ENCODE results near the gene FNDC7.

FNDC7 gene

DNA sequence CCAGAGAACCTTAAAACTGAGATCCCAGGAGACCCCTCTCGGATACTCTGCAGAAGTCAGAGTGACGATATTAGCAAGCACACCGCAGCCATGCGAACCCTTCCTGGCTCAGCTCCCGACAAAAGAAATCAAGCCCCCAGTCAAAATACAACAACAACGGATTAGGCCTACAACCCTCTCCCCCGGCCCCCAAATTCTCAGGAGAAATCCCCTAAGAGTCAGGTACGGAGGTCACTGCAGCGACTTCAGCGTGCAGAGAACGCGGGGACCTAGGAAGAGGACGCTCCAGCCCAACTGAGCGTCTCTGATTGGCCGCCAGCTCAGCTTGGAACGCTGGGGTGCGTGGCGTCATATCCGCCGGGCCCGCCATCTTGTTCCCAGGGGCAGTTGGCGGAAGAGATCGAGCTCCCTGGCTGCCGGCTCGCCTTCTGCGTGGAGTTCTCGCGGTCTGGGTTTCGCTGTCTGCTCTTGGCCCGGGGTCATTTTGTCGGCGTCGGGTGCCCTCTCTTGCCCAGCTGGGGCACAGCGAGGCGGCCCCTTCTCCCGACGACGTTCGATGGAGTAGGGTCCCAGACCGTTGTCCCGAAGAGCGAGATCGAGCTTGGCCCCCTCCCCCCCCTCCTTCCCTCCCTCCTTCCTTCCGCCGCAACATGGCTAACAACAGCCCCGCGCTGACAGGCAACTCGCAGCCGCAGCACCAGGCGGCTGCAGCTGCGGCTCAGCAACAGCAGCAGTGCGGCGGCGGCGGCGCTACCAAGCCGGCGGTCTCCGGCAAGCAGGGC lies 20.6 kb upstream of the FNDC7 start, which contains the start of gene PRPF38B:
PRPF38B (plus strand) TSS at position 369 of the 782 bp plus-strand sequence; CDS start at position 651, 282 bp downstream.
- TF ChIP-seq, protein P1, sequence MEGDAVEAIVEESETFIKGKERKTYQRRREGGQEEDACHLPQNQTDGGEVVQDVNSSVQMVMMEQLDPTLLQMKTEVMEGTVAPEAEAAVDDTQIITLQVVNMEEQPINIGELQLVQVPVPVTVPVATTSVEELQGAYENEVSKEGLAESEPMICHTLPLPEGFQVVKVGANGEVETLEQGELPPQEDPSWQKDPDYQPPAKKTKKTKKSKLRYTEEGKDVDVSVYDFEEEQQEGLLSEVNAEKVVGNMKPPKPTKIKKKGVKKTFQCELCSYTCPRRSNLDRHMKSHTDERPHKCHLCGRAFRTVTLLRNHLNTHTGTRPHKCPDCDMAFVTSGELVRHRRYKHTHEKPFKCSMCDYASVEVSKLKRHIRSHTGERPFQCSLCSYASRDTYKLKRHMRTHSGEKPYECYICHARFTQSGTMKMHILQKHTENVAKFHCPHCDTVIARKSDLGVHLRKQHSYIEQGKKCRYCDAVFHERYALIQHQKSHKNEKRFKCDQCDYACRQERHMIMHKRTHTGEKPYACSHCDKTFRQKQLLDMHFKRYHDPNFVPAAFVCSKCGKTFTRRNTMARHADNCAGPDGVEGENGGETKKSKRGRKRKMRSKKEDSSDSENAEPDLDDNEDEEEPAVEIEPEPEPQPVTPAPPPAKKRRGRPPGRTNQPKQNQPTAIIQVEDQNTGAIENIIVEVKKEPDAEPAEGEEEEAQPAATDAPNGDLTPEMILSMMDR (IDR thresholded peaks at IDR 0.05), result no peak

DNA sequence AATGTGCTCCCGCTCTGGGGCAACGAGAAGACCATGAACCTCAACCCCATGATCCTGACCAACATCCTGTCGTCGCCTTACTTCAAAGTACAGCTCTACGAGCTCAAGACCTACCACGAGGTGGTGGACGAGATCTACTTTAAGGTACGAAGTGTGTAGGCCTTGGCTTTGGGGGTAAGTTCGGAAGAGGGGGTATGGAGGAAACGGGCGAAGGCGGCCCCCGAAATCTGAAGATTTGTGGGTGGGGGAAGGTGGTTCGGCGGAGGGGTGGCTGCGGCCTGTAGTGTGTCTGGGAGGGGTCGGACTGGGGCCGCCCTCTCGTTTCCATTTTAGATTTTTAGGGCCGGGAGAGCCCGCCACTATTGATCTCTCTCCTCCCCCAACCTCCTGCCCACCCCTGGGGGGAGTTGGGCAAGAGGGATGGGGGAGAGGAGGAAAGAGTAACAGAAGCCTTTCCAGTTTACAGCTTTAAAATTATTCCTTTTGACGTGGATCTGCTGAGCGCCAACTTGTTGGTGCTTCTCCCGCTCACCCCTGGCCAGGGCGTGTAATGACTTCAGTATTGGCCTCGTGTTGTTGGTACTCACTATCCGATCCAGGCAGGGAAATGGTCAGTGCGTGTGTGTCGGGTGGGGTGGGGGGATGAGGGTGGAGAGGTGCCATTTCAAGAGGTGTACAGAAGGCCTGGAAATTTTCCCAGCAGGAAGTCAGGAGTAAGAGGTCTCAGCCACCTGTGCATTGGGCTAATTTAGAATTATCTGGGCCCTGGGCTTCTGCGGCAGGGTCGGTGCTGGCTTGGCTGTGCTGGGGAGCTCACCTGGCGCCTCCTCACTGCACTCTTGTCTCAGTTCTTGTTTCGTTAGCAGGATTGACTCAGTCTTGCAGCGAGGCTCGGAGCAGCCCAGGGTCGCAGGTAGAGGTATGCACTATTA lies 19.7 kb upstream of the FNDC7 start:
- TF ChIP-seq, protein P1 (IDR thresholded peaks at IDR 0.05), result 0 out of 2 replicates have a peak, but pooled peaks have one; percentile 19

DNA sequence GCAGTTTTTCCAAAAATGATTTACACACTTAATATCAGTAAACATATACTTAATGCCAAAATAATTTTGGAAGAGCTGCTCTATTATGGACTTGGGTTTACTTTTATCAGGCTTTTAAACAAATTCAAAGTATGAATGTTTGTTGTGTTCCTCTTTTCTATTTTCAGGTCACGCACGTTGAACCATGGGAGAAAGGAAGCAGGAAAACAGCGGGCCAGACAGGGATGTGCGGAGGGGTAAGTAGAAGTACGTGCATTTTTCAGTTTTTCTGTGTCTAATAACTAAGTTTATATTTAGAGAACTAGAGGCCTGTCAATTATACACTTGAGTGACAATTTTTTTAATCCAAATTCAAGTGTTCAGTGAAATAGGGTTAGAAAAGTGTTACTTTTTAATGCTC lies 17.2 kb upstream of the FNDC7 start:
- TF ChIP-seq, protein P1 (IDR thresholded peaks at IDR 0.05), result no peak

DNA sequence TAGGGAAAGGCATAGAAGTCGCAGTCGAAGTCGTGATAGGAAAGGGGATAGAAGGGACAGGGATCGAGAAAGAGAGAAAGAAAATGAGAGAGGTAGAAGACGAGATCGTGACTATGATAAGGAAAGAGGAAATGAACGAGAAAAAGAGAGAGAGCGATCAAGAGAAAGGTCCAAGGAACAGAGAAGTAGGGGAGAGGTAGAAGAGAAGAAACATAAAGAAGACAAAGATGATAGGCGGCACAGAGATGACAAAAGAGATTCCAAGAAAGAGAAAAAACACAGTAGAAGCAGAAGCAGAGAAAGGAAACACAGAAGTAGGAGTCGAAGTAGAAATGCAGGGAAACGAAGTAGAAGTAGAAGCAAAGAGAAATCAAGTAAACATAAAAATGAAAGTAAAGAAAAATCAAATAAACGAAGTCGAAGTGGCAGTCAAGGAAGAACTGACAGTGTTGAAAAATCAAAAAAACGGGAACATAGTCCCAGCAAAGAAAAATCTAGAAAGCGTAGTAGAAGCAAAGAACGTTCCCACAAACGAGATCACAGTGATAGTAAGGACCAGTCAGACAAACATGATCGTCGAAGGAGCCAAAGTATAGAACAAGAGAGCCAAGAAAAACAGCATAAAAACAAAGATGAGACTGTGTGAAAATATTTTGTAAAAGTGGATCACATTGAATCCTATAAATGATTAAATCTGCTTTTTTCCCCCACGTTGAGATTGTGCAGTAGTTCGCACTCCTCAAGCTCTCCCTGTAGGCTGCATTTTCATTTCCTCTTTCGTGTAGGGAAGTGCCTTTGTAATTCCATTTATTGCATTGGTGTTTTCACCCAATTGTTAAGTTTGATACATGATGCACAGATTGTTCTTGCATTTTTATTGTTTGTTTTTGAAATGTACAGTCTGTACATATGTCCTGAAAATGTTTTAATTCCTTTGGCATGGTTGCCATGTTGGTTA lies 13.1 kb upstream of the FNDC7 start:
- TF ChIP-seq, protein P1 (IDR thresholded peaks at IDR 0.05), result no peak

DNA sequence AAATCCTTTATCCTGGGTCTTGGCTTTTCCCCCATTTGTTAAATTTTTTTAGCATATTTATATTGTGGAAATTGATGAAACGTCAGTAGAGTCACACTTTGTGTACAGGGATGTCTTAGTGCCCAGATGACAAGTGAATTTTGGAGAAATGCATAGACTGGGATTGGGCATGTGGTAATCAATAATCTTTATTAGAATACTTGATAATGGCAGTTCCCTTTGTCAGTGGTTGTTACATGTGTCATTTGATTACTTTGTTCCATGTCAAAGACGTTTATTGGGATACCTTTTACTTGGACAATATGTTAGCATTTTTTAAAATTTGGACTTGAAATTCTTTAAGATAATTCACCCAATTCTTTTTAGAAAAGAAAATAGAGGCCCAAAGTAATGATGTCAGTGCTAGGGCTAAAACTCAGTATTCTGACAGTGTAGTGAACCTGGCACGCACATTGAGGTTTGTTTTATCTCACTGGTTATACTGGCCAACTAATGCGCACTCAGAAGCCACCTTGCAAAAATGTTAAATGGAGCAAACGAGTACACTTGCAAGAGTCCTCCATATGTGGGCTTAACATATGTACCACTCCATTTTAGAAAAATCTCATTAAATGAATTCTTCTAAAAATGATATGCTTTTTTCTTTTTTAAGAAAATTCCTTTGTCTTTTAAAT lies 11.4 kb upstream of the FNDC7 start:
- TF ChIP-seq, protein P1 (IDR thresholded peaks at IDR 0.05), result no peak

DNA sequence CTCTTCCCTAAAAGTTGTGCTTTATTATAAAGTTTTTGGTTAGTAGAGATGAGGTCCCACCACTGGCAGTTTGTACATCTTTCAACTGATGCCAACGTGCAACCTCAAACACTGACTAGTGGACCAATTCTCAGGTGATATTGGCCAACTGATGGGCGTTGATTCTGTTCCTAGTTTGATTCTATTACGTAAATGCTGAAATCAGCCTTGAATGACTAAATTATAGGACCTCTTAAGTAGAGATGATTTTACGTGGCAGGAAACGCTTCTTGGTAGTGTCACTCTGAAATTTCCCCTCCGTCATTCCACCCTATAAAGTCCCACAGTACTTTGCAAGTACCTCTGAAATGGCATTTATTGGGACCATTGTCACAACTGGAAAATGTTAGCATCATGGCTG lies 8.8 kb upstream of the FNDC7 start:
- TF ChIP-seq, protein P1 (IDR thresholded peaks at IDR 0.05), result no peak
